B cell (primary cell): ENCODE measurements around the gene TAS2R41. TPM values are rescaled to one million over a fixed set of nuclear protein-coding genes. Genes with fewer than 3 reads are reported as not detected.
"Not testable (repeated sequence)": the region's sequence is repeated elsewhere in the genome, so short reads cannot be mapped to it uniquely, and the experiment has no call there.

Experiments
- ATAC-seq: fragments of 200-7000 bp; cut with Tn5 transposase; one replicate; pipeline ENCODE4 v1.10.0; 2021; ENCODE audit warnings: low read depth, mild to moderate bottlenecking, moderate number of reproducible peaks, moderate library complexity
- CTCF ChIA-PET: fragments of 350-600 bp; sonication (Branson Sonifier 250); formaldehyde crosslinking; loops from one replicate; lab custom pipeline; 2021; ENCODE audit warnings: antibody characterized with exemption, inconsistent platforms; lab: Charles Lee
- POLR2A ChIA-PET: fragments of 350-600 bp; sonication (Branson Sonifier 250); formaldehyde crosslinking; loops from one replicate; lab custom pipeline; 2021; ENCODE audit warnings: antibody characterized with exemption; lab: Charles Lee
- DNase-seq: peaks from one replicate; pipeline ENCODE4 v3.0.0; 2013
- H2AFZ ChIP-seq: 2 replicates; pipeline ENCODE4 v1.6.1; 2012; ENCODE audit warnings: mild to moderate bottlenecking, low read depth, low read length; ENCODE audit not compliant: insufficient read depth, poor library complexity, severe bottlenecking
- H3K27ac ChIP-seq, 2 donors: 1 replicate in 1 of 2; 2 replicates in 1 of 2; pipeline ENCODE4 v1.5.1; 2012 to 2013; ENCODE audit warnings: low read length in 2 of 2, mild to moderate bottlenecking in 2 of 2, moderate library complexity in 1 of 2
- H3K27me3 ChIP-seq, 4 experiments: fragments of 200-600 bp in 1 of 4; sonication (generic) in 1 of 4; replicated peaks in 1 of 4; 1 replicate in 2 of 4; 2 replicates in 2 of 4; pipeline versions ENCODE4 v1.6.1 to v1.7.0; 2013 to 2016; ENCODE audit warnings: low read length in 3 of 4, mild to moderate bottlenecking in 2 of 4, mixed read lengths in 1 of 4, moderate library complexity in 1 of 4; ENCODE audit not compliant: insufficient read depth in 4 of 4, control insufficient read depth in 3 of 4; ENCODE audit errors: control extremely low read depth in 1 of 4
- H3K36me3 ChIP-seq, 2 experiments: replicated peaks in 1 of 2; 1 replicate in 1 of 2; 2 replicates in 1 of 2; pipeline versions ENCODE4 v1.6.1 to v1.7.1; 2013; ENCODE audit warnings: low read length in 1 of 2; ENCODE audit not compliant: insufficient read depth in 2 of 2, control insufficient read depth in 1 of 2; ENCODE audit errors: control extremely low read depth in 1 of 2, extremely low read depth in 1 of 2
- H3K4me1 ChIP-seq, 2 donors: fragments of 200-600 bp in 1 of 2; sonication (generic) in 1 of 2; 1 replicate in 1 of 2; 2 replicates in 1 of 2; pipeline versions ENCODE4 v1.5.1 to v1.6.1; 2013 to 2017; ENCODE audit warnings: low read length in 2 of 2; ENCODE audit not compliant: control insufficient read depth in 2 of 2, insufficient read depth in 2 of 2
- H3K4me2 ChIP-seq: replicated peaks from 2 replicates; pipeline ENCODE3; 2012; ENCODE audit warnings: mild to moderate bottlenecking, low read depth, low read length; ENCODE audit not compliant: poor library complexity, severe bottlenecking
- H3K4me3 ChIP-seq, 5 experiments: fragments of 200-600 bp in 1 of 5; sonication (generic) in 1 of 5; 1 replicate in 3 of 5; 2 replicates in 2 of 5; pipeline versions ENCODE4 v1.5.1 to v1.7.0; 2011 to 2016; ENCODE audit warnings: low read length in 4 of 5, mild to moderate bottlenecking in 4 of 5, low read depth in 2 of 5, control low read depth in 1 of 5, moderate library complexity in 1 of 5; ENCODE audit not compliant: insufficient read depth in 1 of 5; ENCODE audit errors: control extremely low read depth in 1 of 5, extremely low read depth in 1 of 5
- H3K79me2 ChIP-seq: fragments of 200-600 bp; sonication (generic); one replicate; pipeline ENCODE4 v1.6.0; 2016; ENCODE audit warnings: low read length; ENCODE audit not compliant: control insufficient read depth, insufficient read depth
- H3K9ac ChIP-seq: fragments of 200-600 bp; sonication (generic); 2 replicates; pipeline ENCODE4 v1.6.1; 2017; ENCODE audit warnings: mild to moderate bottlenecking, low read length, moderate library complexity
- H3K9me3 ChIP-seq, 3 donors: one replicate each; pipeline versions ENCODE4 v1.6.1 to v1.7.1; 2013; ENCODE audit warnings: low read length in 2 of 3; ENCODE audit not compliant: control insufficient read depth in 2 of 3, insufficient read depth in 1 of 3; ENCODE audit errors: control extremely low read depth in 1 of 3
- H4K20me1 ChIP-seq: 2 replicates; pipeline ENCODE4 v1.6.0; 2012; ENCODE audit warnings: mild to moderate bottlenecking, low read length; ENCODE audit not compliant: insufficient read depth, control insufficient read depth, poor library complexity, severe bottlenecking
- H3K27ac Mint-ChIP-seq: one replicate; pipeline ENCODE4 v1.8.0; 2021; ENCODE audit warnings: mixed read lengths
- H3K27me3 Mint-ChIP-seq: one replicate; pipeline ENCODE4 v1.8.0; 2021; ENCODE audit warnings: mixed read lengths
- H3K4me1 Mint-ChIP-seq: one replicate; pipeline ENCODE4 v1.8.0; 2021; ENCODE audit warnings: mixed read lengths
- H3K4me3 Mint-ChIP-seq: one replicate; pipeline ENCODE4 v1.8.0; 2021; ENCODE audit warnings: mixed read lengths
- H3K9me3 Mint-ChIP-seq: one replicate; pipeline ENCODE4 v1.8.0; 2022; ENCODE audit warnings: mixed read lengths; ENCODE audit not compliant: insufficient read depth
- CTCF ChIP-seq: fragments of 200-600 bp; IDR thresholded peaks from one replicate; pipeline ENCODE4 v1.8.0; 2022; ENCODE audit warnings: antibody characterized with exemption, mild to moderate bottlenecking
- EZH2 ChIP-seq: IDR thresholded peaks from 2 replicates; pipeline ENCODE4 v1.6.1; 2012; ENCODE audit warnings: borderline replicate concordance, low read depth, mild to moderate bottlenecking, moderate library complexity, low read length; ENCODE audit not compliant: insufficient read depth, poor library complexity, severe bottlenecking
- WGBS: methylation state at CpG from one replicate; pipeline ENCODE4 v1.1.5; 2013; ENCODE audit warnings: missing lambda C conversion rate; ENCODE audit not compliant: insufficient coverage; 5-methylcytosine and 5-hydroxymethylcytosine counted together
- intact Hi-C: fragments of 100-400 bp; cut with micrococcal nuclease; formaldehyde crosslinking; loops from one replicate; pipeline ENCODE4 v1.10.0; 2022
- polyA plus RNA-seq: library from polyadenylated mRNA; depleted of rRNA; stranded (reverse); fragments of >200 nt; gene quantifications from 2 replicates; pipeline ENCODE4 v1.2.3, GENCODE V29; 2012
- total RNA-seq, 2 donors: library from RNA; stranded (reverse); fragments of 120-200 nt in 1 of 2; gene quantifications; 1 replicate in 1 of 2; 2 replicates in 1 of 2; pipeline versions ENCODE4 v1.2.3 to v1.2.4, GENCODE V29; 2013 to 2022

Gene TAS2R41
- total and polyA plus RNA-seq, 2 donors (not counting 1 experiment from before 2014, with no cell fraction given), result not detected

GRCh38 chr7:143467724-143468123 is 9.9 kb upstream of the TAS2R41 start:
- H3K4me1 Mint-ChIP-seq, result no peaks in the 10 kb centered on the region
- H3K4me1 ChIP-seq, result no peaks in the 10 kb centered on the region
- H3K4me3 Mint-ChIP-seq, result no peak overlapping the region
- ATAC-seq (no peak), DNase-seq (no peak)
- no peak overlapping the region for H3K4me2 ChIP-seq
- no peak for TF ChIP-seq CTCF
- TF ChIP-seq EZH2, result no peak
- no peak overlapping the region for H3K27ac ChIP-seq
- ChIA-PET CTCF (no interaction called here), POLR2A (no interaction called here)
- no peaks in the 10 kb centered on the region for H4K20me1 ChIP-seq
- no CpG with 5 or more reads among the region's 1 CpG for WGBS
- intact Hi-C loops, result no loop called here
- peaks cover 0 to 15% (median 2%) of the 10 kb centered on the region in 3 donors for H3K9me3 ChIP-seq
- no peak overlapping the region for H2AFZ ChIP-seq
- H3K4me3 ChIP-seq, result no peak overlapping the region
- H3K9ac ChIP-seq, result no peak overlapping the region
- no peak overlapping the region for H3K27ac Mint-ChIP-seq
- H3K36me3 ChIP-seq, result no peaks in the 10 kb centered on the region
- H3K27me3 Mint-ChIP-seq, result peaks cover 34% of the 10 kb centered on the region
- H3K9me3 Mint-ChIP-seq, result peaks cover 6% of the 10 kb centered on the region
- no peaks in the 10 kb centered on the region for H3K79me2 ChIP-seq
- peaks cover 0 to 10% (median 8%) of the 10 kb centered on the region in 4 experiments for H3K27me3 ChIP-seq

GRCh38 chr7:143472071-143472689 is 5.5 kb upstream of the TAS2R41 start:
- H3K79me2 ChIP-seq, H3K27ac Mint-ChIP-seq, H3K9me3 Mint-ChIP-seq, H3K4me2 ChIP-seq, H3K36me3 ChIP-seq, DNase-seq, H3K27ac ChIP-seq, ATAC-seq, H3K4me3 ChIP-seq, H3K4me1 ChIP-seq, H2AFZ ChIP-seq, POLR2A ChIA-PET, intact Hi-C loops, CTCF ChIA-PET, H4K20me1 ChIP-seq, H3K4me3 Mint-ChIP-seq, H3K9ac ChIP-seq, H3K4me1 Mint-ChIP-seq: not testable (repeated sequence)
- 98% methylated on average over 4 of the region's 11 CpGs for WGBS
- H3K27me3 Mint-ChIP-seq, result peaks cover 30% of the 10 kb centered on the region
- Histone ChIP-seq H3K27me3 (peaks cover 0 to 12% (median 8%) of the 10 kb centered on the region in 4 experiments), H3K9me3 (peaks cover 0 to 12% (median 2%) of the 10 kb centered on the region in 3 donors)
